ENCODE measurements around the gene CAPG.

GRCh38 chr2:85401464-85401805 is 8.7 kb downstream of the CAPG start:
- TF ChIP-seq, protein P1, sequence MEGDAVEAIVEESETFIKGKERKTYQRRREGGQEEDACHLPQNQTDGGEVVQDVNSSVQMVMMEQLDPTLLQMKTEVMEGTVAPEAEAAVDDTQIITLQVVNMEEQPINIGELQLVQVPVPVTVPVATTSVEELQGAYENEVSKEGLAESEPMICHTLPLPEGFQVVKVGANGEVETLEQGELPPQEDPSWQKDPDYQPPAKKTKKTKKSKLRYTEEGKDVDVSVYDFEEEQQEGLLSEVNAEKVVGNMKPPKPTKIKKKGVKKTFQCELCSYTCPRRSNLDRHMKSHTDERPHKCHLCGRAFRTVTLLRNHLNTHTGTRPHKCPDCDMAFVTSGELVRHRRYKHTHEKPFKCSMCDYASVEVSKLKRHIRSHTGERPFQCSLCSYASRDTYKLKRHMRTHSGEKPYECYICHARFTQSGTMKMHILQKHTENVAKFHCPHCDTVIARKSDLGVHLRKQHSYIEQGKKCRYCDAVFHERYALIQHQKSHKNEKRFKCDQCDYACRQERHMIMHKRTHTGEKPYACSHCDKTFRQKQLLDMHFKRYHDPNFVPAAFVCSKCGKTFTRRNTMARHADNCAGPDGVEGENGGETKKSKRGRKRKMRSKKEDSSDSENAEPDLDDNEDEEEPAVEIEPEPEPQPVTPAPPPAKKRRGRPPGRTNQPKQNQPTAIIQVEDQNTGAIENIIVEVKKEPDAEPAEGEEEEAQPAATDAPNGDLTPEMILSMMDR (IDR thresholded peaks at IDR 0.05), result no peak
- TF ChIP-seq, protein P2, sequence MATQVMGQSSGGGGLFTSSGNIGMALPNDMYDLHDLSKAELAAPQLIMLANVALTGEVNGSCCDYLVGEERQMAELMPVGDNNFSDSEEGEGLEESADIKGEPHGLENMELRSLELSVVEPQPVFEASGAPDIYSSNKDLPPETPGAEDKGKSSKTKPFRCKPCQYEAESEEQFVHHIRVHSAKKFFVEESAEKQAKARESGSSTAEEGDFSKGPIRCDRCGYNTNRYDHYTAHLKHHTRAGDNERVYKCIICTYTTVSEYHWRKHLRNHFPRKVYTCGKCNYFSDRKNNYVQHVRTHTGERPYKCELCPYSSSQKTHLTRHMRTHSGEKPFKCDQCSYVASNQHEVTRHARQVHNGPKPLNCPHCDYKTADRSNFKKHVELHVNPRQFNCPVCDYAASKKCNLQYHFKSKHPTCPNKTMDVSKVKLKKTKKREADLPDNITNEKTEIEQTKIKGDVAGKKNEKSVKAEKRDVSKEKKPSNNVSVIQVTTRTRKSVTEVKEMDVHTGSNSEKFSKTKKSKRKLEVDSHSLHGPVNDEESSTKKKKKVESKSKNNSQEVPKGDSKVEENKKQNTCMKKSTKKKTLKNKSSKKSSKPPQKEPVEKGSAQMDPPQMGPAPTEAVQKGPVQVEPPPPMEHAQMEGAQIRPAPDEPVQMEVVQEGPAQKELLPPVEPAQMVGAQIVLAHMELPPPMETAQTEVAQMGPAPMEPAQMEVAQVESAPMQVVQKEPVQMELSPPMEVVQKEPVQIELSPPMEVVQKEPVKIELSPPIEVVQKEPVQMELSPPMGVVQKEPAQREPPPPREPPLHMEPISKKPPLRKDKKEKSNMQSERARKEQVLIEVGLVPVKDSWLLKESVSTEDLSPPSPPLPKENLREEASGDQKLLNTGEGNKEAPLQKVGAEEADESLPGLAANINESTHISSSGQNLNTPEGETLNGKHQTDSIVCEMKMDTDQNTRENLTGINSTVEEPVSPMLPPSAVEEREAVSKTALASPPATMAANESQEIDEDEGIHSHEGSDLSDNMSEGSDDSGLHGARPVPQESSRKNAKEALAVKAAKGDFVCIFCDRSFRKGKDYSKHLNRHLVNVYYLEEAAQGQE (IDR thresholded peaks at IDR 0.05; ENCODE audit: insufficient read depth in 1 of 2, low read depth in 2 of 2, low read length in 1 of 2), result no peak

Data from Panc1 (cell line).